HCT116 (cell line): ENCODE results near the gene NUDT9. TPM values are rescaled to one million over a fixed set of nuclear protein-coding genes. Genes with fewer than 3 reads are reported as not detected.

Experiments used
- ATAC-seq: fragments of 200-7000 bp; cut with Tn5 transposase; 2 replicates; pipeline ENCODE4 v1.9.1; 2020; ENCODE audit warnings: mild to moderate bottlenecking, moderate library complexity
- BruUV-seq: library from RNA; stranded (reverse); fragments of 400-500 nt; replicated peaks from 2 replicates; lab custom pipeline; 2021; lab: Mats Ljungman, UMichigan
- CTCF ChIA-PET: fragments of 300-600 bp; sonication (Branson Sonifier 250); formaldehyde crosslinking; loops from one replicate; lab custom pipeline; 2021; ENCODE audit warnings: antibody characterized with exemption; lab: Charles Lee
- POLR2A ChIA-PET: fragments of 300-600, 350-600 bp; sonication (Branson Sonifier 250); formaldehyde crosslinking; loops from one replicate; lab custom pipeline; 2021; ENCODE audit warnings: antibody characterized with exemption; lab: Charles Lee
- RAD21 ChIA-PET, 2 experiments: fragments of 300-600 bp; sonication (Branson Sonifier 250); formaldehyde crosslinking; loops; one replicate each; lab custom pipeline; 2023; ENCODE audit warnings: low total read pairs in 2 of 2; ENCODE audit not compliant: uncharacterized antibody in 2 of 2, unreplicated experiment in 2 of 2, low non-redundant PET in 1 of 2; lab: Charles Lee
- DNase-seq: peaks from one replicate; pipeline ENCODE4 v3.0.0-alpha.2; 2010; ENCODE audit warnings: low read depth, low spot score
- H2AFZ ChIP-seq: fragments of 200-600 bp; shearing (Covaris generic), sonication (generic); 2 replicates; pipeline ENCODE4 v1.6.1; 2017; ENCODE audit warnings: low read depth, mixed run types, mixed read lengths, antibody characterized with exemption, low read length; ENCODE audit not compliant: poor library complexity, severe bottlenecking
- H3K27ac ChIP-seq: 2 replicates; pipeline ENCODE4 v1.5.1; 2012; ENCODE audit warnings: low read depth, low read length
- H3K27me3 ChIP-seq: fragments of 200-600 bp; sonication (generic); 2 replicates; pipeline ENCODE4 v1.6.1; 2016; ENCODE audit warnings: mixed run types, low read length, mixed read lengths; ENCODE audit not compliant: insufficient read depth
- H3K36me3 ChIP-seq, 2 experiments: fragments of 200-500 bp in 1 of 2; fragments of 200-600 bp in 1 of 2; sonication (Bioruptor generic) in 1 of 2; sonication (generic) in 1 of 2; 2 replicates each; pipeline versions ENCODE4 v1.5.1 to v1.6.1; 2014 to 2016; ENCODE audit warnings: low read length in 2 of 2, inconsistent platforms in 1 of 2, mixed read lengths in 1 of 2, mixed run types in 1 of 2; ENCODE audit not compliant: insufficient read depth in 2 of 2, control insufficient read depth in 1 of 2
- H3K4me1 ChIP-seq, 2 experiments: fragments of 200-600 bp in 1 of 2; sonication (generic) in 1 of 2; 2 replicates each; pipeline versions ENCODE4 v1.5.1 to v1.6.1; 2012 to 2017; ENCODE audit warnings: low read length in 2 of 2, inconsistent platforms in 1 of 2, mild to moderate bottlenecking in 1 of 2, mixed read lengths in 1 of 2, mixed run types in 1 of 2, moderate library complexity in 1 of 2; ENCODE audit not compliant: insufficient read depth in 2 of 2, control insufficient read depth in 1 of 2
- H3K4me2 ChIP-seq: fragments of 200-600 bp; sonication (generic); 2 replicates; pipeline ENCODE4 v1.6.1; 2017; ENCODE audit warnings: mixed run types, low read length, mixed read lengths
- H3K4me3 ChIP-seq, 2 experiments: fragments of 200-600 bp in 1 of 2; sonication (generic) in 1 of 2; replicated peaks in 1 of 2; 2 replicates each; pipeline ENCODE4 v1.5.1; 2011 to 2016; ENCODE audit warnings: low read length in 2 of 2, control low read depth in 1 of 2, low read depth in 1 of 2, mild to moderate bottlenecking in 1 of 2, mixed read lengths in 1 of 2, mixed run types in 1 of 2
- H3K79me2 ChIP-seq: fragments of 200-600 bp; sonication (generic); 2 replicates; pipeline ENCODE4 v1.6.1; 2017; ENCODE audit warnings: mild to moderate bottlenecking, mixed run types, low read length, moderate library complexity, mixed read lengths; ENCODE audit not compliant: insufficient read depth
- H3K9ac ChIP-seq: fragments of 200-600 bp; sonication (generic); 2 replicates; pipeline ENCODE4 v1.6.1; 2016; ENCODE audit warnings: low read length, mixed read lengths
- H3K9me2 ChIP-seq: fragments of 200-600 bp; sonication (generic), shearing (Covaris generic); 2 replicates; pipeline ENCODE4 v1.6.1; 2017; ENCODE audit warnings: mixed run types, mild to moderate bottlenecking, moderate library complexity; ENCODE audit not compliant: insufficient read depth
- H3K9me3 ChIP-seq, 2 experiments: fragments of 200-500 bp in 1 of 2; fragments of 200-600 bp in 1 of 2; sonication (Bioruptor generic) in 1 of 2; sonication (generic) in 1 of 2; 2 replicates each; pipeline ENCODE4 v1.6.1; 2014 to 2017; ENCODE audit warnings: low read length in 2 of 2, mixed read lengths in 2 of 2, inconsistent platforms in 1 of 2, low read depth in 1 of 2, mild to moderate bottlenecking in 1 of 2, mixed run types in 1 of 2, moderate library complexity in 1 of 2; ENCODE audit not compliant: control insufficient read depth in 1 of 2, insufficient read depth in 1 of 2
- H4K20me1 ChIP-seq: fragments of 200-600 bp; sonication (generic), shearing (Covaris generic); 2 replicates; pipeline ENCODE4 v1.6.1; 2017; ENCODE audit warnings: mixed run types, mild to moderate bottlenecking, moderate library complexity; ENCODE audit not compliant: insufficient read depth
- CBX3 ChIP-seq: IDR thresholded peaks from 2 replicates; pipeline ENCODE4 v1.6.1; 2012; ENCODE audit warnings: low read depth
- CTCF ChIP-seq, 3 experiments: fragments of 200-600 bp in 1 of 3; sonication (generic) in 1 of 3; IDR thresholded peaks in 2 of 3; conservative IDR thresholded peaks in 1 of 3; 2 replicates each; pipeline ENCODE4 v1.5.1; 2012 to 2017; ENCODE audit warnings: low read depth in 2 of 3, low read length in 2 of 3, antibody characterized with exemption in 1 of 3, borderline replicate concordance in 1 of 3, control low read depth in 1 of 3, mild to moderate bottlenecking in 1 of 3, mixed read lengths in 1 of 3, mixed run types in 1 of 3, moderate library complexity in 1 of 3; ENCODE audit not compliant: insufficient read depth in 1 of 3
- EZH2phosphoT487 ChIP-seq: fragments of 200-600 bp; IDR thresholded peaks from 2 replicates; pipeline ENCODE4 v1.6.1; 2018; ENCODE audit warnings: antibody characterized with exemption, borderline replicate concordance
- FOSL1 ChIP-seq: IDR thresholded peaks from 2 replicates; pipeline ENCODE4 v1.6.1; 2012; ENCODE audit warnings: low read depth
- JUND ChIP-seq: IDR thresholded peaks from 2 replicates; pipeline ENCODE4 v1.6.1; 2012
- RAD21 ChIP-seq: IDR thresholded peaks from 2 replicates; pipeline ENCODE4 v1.6.1; 2012; ENCODE audit warnings: low read depth, mild to moderate bottlenecking
- SRF ChIP-seq: IDR thresholded peaks from 2 replicates; pipeline ENCODE4 v1.6.1; 2012; ENCODE audit warnings: low read depth
- TCF7L2 ChIP-seq: IDR thresholded peaks from 2 replicates; pipeline ENCODE4 v1.7.0; 2011; ENCODE audit warnings: borderline replicate concordance, inconsistent platforms; ENCODE audit not compliant: insufficient read depth, insufficient read length; ENCODE audit errors: extremely low read depth
- intact Hi-C: fragments of 100-400 bp; cut with micrococcal nuclease; formaldehyde crosslinking; loops from 2 replicates; pipeline ENCODE4 v1.10.0; 2022
- total RNA-seq: library from RNA; stranded (reverse); gene quantifications from one replicate; pipeline ENCODE4 v1.2.1, GENCODE V29; 2021; ENCODE audit not compliant: unreplicated experiment

The NUDT9 gene
- total RNA-seq, 1 experiment from 2014 or later: 13.5 TPM

GRCh38 chr4:87390891-87391575 is 31.3 kb upstream of the NUDT9 start, which contains the start of gene HSD17B11 (continued):
- peak in 1 of 3 experiments; percentile 20; a peak in 2 of 6 replicates for TF ChIP-seq CTCF (IDR thresholded peaks at IDR 0.05 in 2 of 3, conservative IDR thresholded peaks at IDR 0.05 in 1 of 3; ENCODE audit: borderline replicate concordance in 1 of 3, insufficient read depth in 1 of 3, low read depth in 2 of 3, low read length in 2 of 3)
- no peak for TF ChIP-seq EZH2phosphoT487
- peak; percentile 12; the same call in 1 of the 2 replicates for TF ChIP-seq CBX3
- TF ChIP-seq SRF: 0 out of 2 replicates have a peak, but pooled peaks have one; percentile 39

- Histone ChIP-seq H3K4me3 (peak overlapping the region; percentile 76 to 90), H3K4me2 (peak overlapping the region; percentile 68), H3K27ac (peak overlapping the region; percentile 70), H4K20me1 (no peaks in the 10 kb centered on the region), H2AFZ (peak overlapping the region; percentile 92), H3K9me3 (no peaks in the 10 kb centered on the region), H3K79me2 (peaks cover 44% of the 10 kb centered on the region), H3K36me3 (no peaks in the 10 kb centered on the region), H3K4me1 (peaks cover 0 to 11% of the 10 kb centered on the region in 2 experiments; a peak in 1 of 4 replicates), H3K9me2 (no peaks in the 10 kb centered on the region), H3K9ac (peak overlapping the region; percentile 81), H3K27me3 (no peaks in the 10 kb centered on the region)
- POLR2A ChIA-PET: interaction anchor here (1.1 to 2.0 kb wide), 4 partner anchors 9 to 31 kb away, joined by 3 to 12 read pairs (median 6); partner anchors contain the start of gene NUDT9
- intact Hi-C loops: loop anchor here (2.0 kb wide), 1 partner anchor 31 kb away; the partner anchor contains the start of gene NUDT9
- CTCF ChIA-PET: interaction anchor here (0.8 to 1.6 kb wide), 2 partner anchors 9 kb away, joined by 4 to 6 read pairs; no protein-coding TSS in a partner anchor
- RAD21 ChIA-PET: no interaction called here
- TF ChIP-seq RAD21 (no peak), TCF7L2 (no peak), JUND (no peak), SRF (0 out of 2 replicates have a peak, but pooled peaks have one; percentile 12), CBX3 (0 out of 2 replicates have a peak, but pooled peaks have one; percentile 5), FOSL1 (no peak)
- BruUV-seq: TSS peak; percentile 70
- peak; percentile 37; the same call in 1 of the 2 replicates for ATAC-seq
- DNase-seq: no peak
Measured at GRCh38 chr4:87391576-87392054, 30.8 kb upstream of the NUDT9 start.
